Measurements from ENCODE around the gene PRKAG2. TPM values are rescaled to one million over a fixed set of nuclear protein-coding genes. Genes with fewer than 3 reads are reported as not detected.
A peak's percentile ranks its signal among the peaks of the same experiment; 100 is the strongest.
"Not testable (repeated sequence)": the region's sequence is repeated elsewhere in the genome, so short reads cannot be mapped to it uniquely, and the experiment has no call there.

PRKAG2 gene
- total RNA-seq, 1 donor from 2014 or later: 20.8 TPM

DNA sequence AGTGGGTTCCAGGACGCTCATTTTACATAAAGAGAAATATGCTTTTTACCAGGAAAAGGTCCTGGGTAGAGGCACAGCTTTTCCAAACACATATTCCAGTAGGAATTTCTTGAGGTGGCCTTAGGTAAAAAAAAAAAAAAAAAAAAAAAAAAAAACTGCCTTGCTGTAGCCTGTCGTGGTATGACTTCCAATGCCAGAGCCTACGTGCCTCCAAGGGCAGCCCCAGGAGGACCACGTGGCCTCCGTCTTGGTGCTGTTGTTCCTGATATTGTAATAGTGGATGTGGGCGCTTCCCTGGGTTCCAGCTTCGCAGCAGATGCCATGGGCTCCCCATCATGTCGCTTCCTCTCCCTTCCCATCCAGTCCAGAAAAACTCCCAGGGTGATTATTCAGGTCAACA is 49.3 kb downstream of the PRKAG2 start:
- TF ChIP-seq, protein P1, sequence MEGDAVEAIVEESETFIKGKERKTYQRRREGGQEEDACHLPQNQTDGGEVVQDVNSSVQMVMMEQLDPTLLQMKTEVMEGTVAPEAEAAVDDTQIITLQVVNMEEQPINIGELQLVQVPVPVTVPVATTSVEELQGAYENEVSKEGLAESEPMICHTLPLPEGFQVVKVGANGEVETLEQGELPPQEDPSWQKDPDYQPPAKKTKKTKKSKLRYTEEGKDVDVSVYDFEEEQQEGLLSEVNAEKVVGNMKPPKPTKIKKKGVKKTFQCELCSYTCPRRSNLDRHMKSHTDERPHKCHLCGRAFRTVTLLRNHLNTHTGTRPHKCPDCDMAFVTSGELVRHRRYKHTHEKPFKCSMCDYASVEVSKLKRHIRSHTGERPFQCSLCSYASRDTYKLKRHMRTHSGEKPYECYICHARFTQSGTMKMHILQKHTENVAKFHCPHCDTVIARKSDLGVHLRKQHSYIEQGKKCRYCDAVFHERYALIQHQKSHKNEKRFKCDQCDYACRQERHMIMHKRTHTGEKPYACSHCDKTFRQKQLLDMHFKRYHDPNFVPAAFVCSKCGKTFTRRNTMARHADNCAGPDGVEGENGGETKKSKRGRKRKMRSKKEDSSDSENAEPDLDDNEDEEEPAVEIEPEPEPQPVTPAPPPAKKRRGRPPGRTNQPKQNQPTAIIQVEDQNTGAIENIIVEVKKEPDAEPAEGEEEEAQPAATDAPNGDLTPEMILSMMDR (conservative IDR thresholded peaks at IDR 0.05; ENCODE audit: low read depth, low read length): no peak
- DNase-seq (ENCODE audit: low read depth): no peak
- H3K4me3 ChIP-seq (ENCODE audit: low read depth, low read length): no peak overlapping the region

DNA sequence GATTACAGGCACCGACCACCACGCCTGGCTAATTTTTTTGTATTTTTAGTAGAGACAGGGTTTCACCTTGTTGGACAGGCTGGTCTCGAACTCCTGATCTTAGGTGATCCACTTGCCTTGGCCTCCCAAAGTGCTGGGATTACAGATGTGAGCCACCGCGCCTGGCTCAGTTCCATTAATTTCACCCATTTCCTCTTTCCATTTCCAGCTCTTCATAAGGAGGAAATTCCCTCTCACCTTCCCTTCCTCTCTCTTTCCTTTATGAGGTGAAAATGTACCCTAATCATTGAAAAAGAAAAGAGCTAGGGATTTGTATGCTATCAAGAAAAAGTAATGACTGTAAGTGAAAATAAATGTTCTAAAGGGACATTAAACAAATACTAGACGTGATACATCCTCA is 50.6 kb downstream of the PRKAG2 start:
- not testable (repeated sequence) for DNase-seq (ENCODE audit: low read depth); H3K4me3 ChIP-seq (ENCODE audit: low read depth, low read length)

DNA sequence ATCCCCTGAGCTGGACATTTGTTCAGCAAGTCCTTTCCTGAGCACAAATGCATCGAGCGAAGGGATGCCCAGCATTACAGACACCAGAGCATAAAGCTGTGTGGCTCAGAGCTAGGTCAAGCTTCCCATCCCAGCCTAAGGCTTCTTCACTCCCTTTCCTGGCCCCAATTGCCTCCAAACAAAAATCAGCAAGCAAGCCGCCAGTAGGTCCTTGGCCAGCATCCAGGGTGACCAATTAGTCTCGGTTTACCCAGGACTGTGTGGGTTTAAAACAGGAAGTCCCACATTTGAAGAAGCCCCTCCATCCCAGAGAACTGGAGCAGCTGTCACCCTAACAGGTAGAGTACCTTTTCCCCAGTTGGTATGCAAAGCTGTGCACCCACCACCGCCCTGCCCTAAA is 51.2 kb downstream of the PRKAG2 start:
- DNase-seq (ENCODE audit: low read depth): no peak
- TF ChIP-seq, protein P1 (conservative IDR thresholded peaks at IDR 0.05; ENCODE audit: low read depth, low read length): no peak
- H3K4me3 ChIP-seq (ENCODE audit: low read depth, low read length): no peak overlapping the region

DNA sequence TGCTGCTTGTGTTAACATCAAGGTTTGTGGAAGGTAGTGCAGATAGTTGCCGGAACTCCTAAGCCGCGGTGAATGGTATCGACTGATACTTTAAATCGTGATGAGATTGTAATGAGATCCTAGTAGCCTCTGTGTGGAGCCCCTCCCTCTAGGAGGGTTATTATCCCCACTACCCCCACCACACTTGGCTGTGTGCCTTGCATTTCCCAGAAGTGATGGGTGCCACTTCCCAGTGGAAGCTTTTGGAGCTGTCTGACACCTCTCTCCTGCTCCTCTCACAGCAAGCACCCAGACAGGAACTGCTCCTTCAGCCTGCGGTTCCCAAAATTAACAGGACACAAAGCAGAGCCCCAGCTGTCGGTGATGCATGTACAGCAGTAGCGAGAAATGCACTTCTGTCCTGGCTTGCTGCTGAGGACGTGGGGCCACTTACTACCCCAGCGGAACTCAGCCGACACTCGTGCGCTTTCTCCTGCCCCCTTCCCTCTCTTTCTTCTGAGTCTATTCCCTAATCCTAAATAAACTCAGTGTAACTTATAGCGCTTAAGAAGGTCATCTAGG is 52.5 kb downstream of the PRKAG2 start:
- DNase-seq (ENCODE audit: low read depth): no peak
- TF ChIP-seq, protein P1 (conservative IDR thresholded peaks at IDR 0.05; ENCODE audit: low read depth, low read length): no peak
- peak overlapping the region; percentile 2 for H3K4me3 ChIP-seq (ENCODE audit: low read depth, low read length)

DNA sequence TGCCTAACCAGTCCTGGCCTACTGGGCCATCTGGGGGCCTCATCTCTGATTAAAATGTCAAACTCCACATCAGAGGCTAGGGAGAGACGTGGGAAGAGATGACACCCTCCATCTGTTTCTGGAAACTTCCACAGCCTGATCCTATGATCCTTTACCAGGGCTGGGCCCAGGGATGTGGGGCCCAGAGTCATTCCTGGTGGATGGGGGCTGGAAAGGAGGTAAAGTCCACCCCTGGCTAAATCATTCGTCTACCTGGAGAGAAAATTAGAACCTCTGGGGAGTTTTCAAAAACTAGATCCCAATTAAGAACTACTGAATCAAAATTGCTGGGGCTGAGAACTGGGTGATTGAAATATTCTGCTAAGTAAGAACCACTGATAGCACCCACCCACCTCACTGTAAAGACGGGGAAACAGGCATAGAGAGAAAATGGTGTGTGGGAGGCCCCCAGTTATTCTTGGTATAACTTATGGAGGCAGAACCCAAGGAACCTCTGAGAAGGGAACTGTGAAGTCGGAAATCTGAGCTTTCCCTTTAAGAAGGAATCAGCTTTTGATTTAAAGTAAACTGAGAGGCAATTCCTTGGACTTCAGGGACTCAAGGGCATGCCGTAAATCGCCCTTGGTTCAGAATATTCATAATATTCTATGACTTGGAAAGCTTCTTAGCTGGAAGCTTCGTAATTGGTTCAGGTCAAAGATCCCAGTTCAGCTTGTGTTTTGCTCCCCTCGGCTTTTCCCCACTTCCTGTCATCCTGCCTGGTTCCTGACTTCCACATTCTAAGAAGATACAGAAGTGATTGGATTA is 53.1 kb downstream of the PRKAG2 start:
- TF ChIP-seq, protein P1 (conservative IDR thresholded peaks at IDR 0.05; ENCODE audit: low read depth, low read length): no peak
- peak overlapping the region; percentile 2 for H3K4me3 ChIP-seq (ENCODE audit: low read depth, low read length)
- DNase-seq (ENCODE audit: low read depth): no peak

DNA sequence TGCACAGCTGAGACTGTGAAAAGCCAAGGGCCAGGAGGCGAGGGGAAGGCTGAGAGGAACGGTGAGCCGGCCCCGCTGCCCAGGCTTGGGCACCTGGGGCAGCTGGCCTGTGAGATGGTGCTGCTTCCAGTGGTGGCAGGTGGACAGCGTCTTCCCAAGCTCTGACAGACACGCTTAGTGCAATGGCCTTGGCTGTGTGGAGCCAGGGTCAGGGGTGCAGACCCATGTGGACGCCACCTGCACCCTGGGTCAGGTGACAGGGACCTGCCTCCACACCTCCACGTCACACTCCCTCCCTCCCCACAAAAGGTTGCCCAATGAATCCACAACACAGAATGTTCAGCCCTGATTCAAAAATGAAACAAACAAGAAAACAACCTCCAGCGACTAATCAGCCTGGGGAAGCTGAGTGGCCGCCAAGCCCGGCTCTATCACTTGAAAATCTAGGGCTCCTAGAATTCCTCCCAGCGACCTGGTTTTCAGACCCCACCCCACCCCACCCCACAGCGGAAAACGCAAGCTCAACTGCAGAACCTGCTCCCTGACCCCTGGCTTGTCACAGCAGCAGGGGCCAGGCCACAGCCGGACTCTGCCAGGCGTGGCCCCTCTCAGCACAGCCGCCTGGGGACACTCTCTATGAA is 54.3 kb downstream of the PRKAG2 start:
- no peak overlapping the region for H3K4me3 ChIP-seq (ENCODE audit: low read depth, low read length)

More for the DNA sequence above, 54.3 kb downstream of the PRKAG2 start:
- no peak for DNase-seq (ENCODE audit: low read depth)
- TF ChIP-seq, protein P1 (conservative IDR thresholded peaks at IDR 0.05; ENCODE audit: low read depth, low read length): no peak

Measured in epithelial cell of proximal tubule (primary cell).